HG02870 (cell line): Measurements from ENCODE around the gene CLK2.
"Not testable (repeated sequence)": the region's sequence is repeated elsewhere in the genome, so short reads cannot be mapped to it uniquely, and the experiment has no call there.

Source experiments
- ATAC-seq: cut with Tn5 transposase; IDR thresholded peaks from one replicate; pipeline ENCODE4 v1.9.1; 2021; ENCODE audit warnings: mild to moderate bottlenecking, moderate library complexity; ENCODE audit not compliant: unreplicated experiment

CLK2 gene

GRCh38 chr1:155214702-155215101 is 58.6 kb downstream of the CLK2 start:
- ATAC-seq = not testable (repeated sequence)
